Articular chondrocyte of knee joint (primary cell): ENCODE data around the gene OR1C1. TPM values are rescaled to one million over a fixed set of nuclear protein-coding genes. Genes with fewer than 3 reads are reported as not detected.

Source experiments
- total RNA-seq: library from RNA; depleted of rRNA; stranded (reverse); fragments of >200 nt; gene quantifications from 2 replicates; pipeline ENCODE4 v1.2.3, GENCODE V29; 2012

The OR1C1 gene, protein sequence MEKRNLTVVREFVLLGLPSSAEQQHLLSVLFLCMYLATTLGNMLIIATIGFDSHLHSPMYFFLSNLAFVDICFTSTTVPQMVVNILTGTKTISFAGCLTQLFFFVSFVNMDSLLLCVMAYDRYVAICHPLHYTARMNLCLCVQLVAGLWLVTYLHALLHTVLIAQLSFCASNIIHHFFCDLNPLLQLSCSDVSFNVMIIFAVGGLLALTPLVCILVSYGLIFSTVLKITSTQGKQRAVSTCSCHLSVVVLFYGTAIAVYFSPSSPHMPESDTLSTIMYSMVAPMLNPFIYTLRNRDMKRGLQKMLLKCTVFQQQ
- total RNA-seq = not detected in 2 replicates

DNA sequence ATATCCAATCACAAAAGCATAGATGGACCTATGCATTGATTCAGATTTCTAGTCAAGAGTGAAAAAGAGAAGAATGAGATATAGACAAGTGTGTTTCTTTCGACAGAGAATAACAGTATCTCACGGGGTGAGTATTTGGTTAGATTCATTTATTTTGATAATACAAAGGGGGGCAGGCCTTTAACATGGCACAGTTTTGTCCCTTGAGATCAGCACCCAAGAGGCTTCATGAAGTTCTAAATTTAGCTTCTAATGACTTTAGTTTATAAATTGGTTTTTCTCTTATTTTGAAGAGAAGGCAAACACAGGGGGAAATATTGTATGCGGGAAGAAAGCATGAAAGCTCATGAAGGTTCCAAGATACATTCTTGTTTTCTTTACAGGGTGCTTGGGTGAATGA lies at the start of gene OR1C1:
Gene OR1C1 (minus strand): TSS at position 101 of the 400 bp plus-strand sequence. CDS start 2,150 bp downstream, outside the sequence.

DNA sequence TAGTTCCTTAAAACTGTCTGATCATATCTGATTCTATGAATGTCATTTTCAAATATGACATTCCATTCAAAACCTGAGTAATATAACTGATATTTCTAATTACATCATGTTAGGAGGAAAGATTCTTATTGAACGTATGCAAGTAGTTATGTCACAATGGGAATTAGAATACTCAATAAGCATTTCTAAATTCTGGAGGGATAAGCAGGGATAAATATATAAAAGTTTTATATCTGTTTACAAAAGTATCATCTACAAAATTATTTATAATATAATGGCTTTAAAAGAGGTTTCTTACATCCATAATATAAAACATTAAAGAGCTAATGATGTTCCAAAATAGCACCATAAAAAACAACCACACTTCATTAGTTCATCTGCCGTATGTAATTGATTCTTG lies 12.3 kb downstream of the OR1C1 start, which contains the start of gene OR14A2:
Gene OR14A2 (minus strand): TSS at position 101 of the 400 bp plus-strand sequence.

DNA sequence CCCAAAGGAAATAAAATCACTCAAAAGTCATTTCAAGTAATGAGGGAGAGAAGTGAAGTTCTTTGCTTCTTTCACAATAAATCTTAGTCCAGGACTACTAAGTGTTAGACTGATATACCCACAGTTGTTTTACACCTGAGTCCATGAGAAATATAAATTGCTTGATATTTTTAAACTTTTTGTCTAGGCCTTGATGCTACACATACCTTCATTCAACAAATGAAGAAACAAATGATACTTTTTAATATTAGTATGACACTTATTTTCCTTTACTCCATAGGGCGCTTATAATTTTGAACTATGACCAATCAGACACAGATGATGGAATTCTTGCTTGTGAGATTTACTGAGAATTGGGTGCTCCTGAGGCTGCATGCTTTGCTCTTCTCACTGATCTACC lies 22.0 kb downstream of the OR1C1 start, which contains the start of gene OR14K1:
Gene OR14K1 (plus strand): TSS at position 301 of the 400 bp plus-strand sequence. CDS start 0 bp downstream, at position 301.

DNA sequence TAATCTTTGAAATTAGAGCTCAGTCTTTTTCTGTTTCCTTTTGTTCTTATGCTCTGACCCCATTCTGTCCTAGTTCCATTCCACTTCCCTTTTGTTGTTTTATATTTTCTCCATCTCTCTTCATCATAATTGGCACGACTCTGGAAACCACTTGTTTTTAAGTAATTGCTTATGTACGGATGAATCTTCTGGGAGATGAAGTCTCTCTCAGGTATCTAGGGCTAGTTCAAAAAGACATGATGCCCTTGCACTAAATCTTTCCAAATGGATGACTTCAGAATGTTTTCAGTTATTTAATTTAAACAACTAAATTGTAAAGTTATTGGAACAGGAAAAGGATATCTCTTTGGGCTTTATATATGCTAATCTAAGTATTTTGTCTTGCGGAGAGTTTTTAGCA lies 43.8 kb downstream of the OR1C1 start, which contains the start of gene OR6F1:
Gene OR6F1 (minus strand): TSS at position 101 of the 400 bp plus-strand sequence. CDS start 3,891 bp downstream, outside the sequence.

Other genes starting within 250 kb of the OR1C1 start
- gene OR2C3, start 224.1 kb downstream of the OR1C1 start, total RNA-seq = under 0.01 TPM in 1 of 2 replicates, not detected in the other
- not detected in 2 replicates for gene GCSAML, start 211.4 kb downstream of the OR1C1 start, total RNA-seq
- gene OR2G2, start 172.2 kb downstream of the OR1C1 start, total RNA-seq = not detected in 2 replicates
- gene OR2G3, start 155.0 kb downstream of the OR1C1 start, total RNA-seq = not detected in 2 replicates
- gene OR13G1, start 80.8 kb downstream of the OR1C1 start, total RNA-seq = not detected in 2 replicates
- not detected in 2 replicates for gene OR6F1, start 43.9 kb downstream of the OR1C1 start, total RNA-seq
- not detected in 2 replicates for gene OR14K1, start 21.9 kb downstream of the OR1C1 start, total RNA-seq
- not detected in 2 replicates for gene OR14A2, start 12.4 kb downstream of the OR1C1 start, total RNA-seq
- gene OR14A16, start 63.6 kb upstream of the OR1C1 start, total RNA-seq = not detected in 2 replicates
- not detected in 2 replicates for gene OR11L1, start 81.3 kb upstream of the OR1C1 start, total RNA-seq
- 0.43 and 0.65 TPM in 2 replicates for gene TRIM58, start 96.6 kb upstream of the OR1C1 start, total RNA-seq
- gene OR2W3, start 135.0 kb upstream of the OR1C1 start, total RNA-seq = 0.11 and 0.39 TPM in 2 replicates
- gene OR2T8, start 159.7 kb upstream of the OR1C1 start, total RNA-seq = not detected in 2 replicates
- not detected in 2 replicates for gene OR2AJ1, start 164.3 kb upstream of the OR1C1 start, total RNA-seq
- not detected in 2 replicates for gene OR2L8, start 188.3 kb upstream of the OR1C1 start, total RNA-seq
- not detected in 2 replicates for gene OR2AK2, start 204.7 kb upstream of the OR1C1 start, total RNA-seq